ENCODE data around the gene ZBTB45.
"Not testable (repeated sequence)": the region's sequence is repeated elsewhere in the genome, so short reads cannot be mapped to it uniquely, and the experiment has no call there.

ZBTB45 gene

DNA sequence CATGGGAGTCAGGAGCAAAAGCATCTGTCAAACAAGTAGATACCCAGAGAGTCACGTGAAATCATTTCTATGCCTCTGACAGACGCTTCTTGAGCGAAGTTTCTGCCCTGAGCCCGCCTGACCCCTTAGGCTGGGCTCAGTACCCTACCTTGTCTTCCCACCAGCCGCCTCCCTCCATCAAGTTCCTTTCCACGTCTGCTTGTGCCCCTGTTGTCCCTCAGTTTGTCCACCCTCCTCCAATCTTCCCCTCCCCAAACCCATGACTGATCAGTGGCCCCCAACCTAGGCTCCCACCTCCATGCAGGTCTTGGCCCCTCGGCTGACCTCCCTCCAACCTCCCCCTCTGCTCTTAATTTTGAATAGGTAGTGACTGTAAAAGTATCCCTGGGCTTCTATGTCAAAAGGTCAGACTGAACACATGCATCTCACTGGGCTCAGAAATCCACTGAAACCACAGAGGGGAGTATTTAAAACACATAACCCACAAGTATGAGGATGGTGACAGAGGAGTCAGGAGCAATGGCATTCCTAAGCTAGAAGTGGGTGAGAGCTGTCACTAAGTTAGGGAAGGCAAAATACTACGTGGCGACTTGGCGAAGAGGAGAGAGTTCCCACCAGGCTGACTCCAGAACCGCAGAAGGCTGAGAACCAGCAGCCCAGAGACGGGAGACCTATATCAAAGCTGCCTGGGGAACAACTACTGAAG lies 45.2 kb downstream of the ZBTB45 start:
- no peak for DNase-seq

GRCh38 chr19:58473775-58474174 lies 45.8 kb downstream of the ZBTB45 start:
- no peak for DNase-seq

DNA sequence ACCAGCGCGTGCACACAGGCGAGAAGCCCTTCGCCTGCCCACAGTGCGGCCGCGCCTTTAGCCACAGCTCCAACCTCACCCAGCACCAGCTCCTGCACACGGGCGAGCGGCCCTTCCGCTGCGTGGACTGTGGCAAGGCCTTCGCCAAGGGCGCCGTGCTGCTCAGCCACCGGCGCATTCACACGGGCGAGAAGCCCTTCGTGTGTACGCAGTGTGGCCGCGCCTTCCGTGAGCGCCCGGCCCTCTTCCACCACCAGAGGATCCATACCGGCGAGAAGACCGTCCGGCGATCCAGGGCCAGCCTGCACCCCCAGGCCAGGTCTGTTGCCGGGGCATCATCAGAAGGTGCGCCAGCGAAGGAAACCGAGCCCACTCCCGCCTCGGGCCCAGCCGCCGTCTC lies 47.9 kb downstream of the ZBTB45 start:
- no peak for DNase-seq

DNA sequence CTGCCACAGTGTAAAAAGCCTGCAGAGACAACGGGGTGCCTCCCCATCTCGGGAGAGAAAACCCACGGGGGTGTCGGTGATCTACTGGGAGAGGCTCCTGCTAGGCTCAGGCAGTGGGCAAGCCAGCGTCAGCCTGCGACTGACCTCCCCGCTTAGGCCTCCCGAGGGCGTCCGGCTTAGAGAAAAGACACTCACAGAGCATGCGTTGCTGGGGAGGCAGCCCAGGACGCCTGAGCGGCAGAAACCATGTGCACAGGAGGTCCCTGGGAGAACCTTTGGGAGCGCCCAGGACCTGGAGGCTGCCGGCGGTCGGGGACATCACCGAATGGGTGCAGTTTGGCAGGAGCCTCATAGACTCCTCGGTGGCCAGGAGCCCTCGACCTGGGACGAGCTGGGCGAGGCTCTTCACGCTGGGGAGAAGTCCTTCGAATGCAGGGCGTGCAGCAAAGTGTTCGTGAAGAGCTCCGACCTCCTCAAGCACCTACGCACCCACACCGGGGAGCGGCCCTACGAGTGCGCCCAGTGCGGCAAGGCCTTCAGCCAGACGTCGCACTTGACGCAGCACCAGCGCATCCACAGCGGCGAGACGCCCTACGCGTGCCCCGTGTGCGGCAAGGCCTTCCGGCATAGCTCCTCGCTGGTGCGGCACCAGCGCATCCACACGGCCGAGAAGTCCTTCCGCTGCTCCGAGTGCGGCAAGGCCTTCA lies 48.6 kb downstream of the ZBTB45 start:
- not testable (repeated sequence) for DNase-seq

GRCh38 chr19:58469241-58470013 lies 50.2 kb downstream of the ZBTB45 start:
- no peak for DNase-seq

DNA sequence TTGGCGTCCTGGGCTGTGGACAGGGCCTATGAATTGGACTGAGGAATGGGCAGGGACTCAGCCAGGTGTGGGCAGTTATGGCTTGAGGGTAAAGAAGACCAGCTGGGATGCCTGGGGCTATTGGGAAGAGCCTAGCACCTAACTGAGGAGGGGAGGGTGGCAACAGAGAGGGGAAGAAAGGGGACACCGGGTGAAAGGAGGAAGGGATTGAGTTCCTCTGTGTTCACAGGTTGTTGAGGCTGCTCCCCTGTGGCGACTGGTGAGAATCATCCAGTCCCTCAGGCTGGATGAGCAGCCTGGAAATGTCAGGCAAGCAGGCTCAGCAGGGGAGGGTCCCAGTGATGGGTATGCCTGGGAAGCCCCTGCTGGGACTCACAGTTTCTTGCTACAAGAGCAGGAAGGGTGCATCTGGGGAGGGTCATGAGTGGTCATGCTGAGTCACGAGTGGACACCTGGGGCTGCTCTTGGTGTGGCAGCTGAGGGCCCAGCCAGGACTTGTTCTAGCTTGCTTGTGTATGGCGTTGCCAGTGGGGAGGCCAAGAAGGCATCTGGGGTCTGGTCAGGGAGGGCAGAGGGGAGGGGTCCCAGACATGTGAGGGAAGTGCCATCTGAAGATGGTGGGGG lies 51.3 kb downstream of the ZBTB45 start:
- no peak for DNase-seq

DNA sequence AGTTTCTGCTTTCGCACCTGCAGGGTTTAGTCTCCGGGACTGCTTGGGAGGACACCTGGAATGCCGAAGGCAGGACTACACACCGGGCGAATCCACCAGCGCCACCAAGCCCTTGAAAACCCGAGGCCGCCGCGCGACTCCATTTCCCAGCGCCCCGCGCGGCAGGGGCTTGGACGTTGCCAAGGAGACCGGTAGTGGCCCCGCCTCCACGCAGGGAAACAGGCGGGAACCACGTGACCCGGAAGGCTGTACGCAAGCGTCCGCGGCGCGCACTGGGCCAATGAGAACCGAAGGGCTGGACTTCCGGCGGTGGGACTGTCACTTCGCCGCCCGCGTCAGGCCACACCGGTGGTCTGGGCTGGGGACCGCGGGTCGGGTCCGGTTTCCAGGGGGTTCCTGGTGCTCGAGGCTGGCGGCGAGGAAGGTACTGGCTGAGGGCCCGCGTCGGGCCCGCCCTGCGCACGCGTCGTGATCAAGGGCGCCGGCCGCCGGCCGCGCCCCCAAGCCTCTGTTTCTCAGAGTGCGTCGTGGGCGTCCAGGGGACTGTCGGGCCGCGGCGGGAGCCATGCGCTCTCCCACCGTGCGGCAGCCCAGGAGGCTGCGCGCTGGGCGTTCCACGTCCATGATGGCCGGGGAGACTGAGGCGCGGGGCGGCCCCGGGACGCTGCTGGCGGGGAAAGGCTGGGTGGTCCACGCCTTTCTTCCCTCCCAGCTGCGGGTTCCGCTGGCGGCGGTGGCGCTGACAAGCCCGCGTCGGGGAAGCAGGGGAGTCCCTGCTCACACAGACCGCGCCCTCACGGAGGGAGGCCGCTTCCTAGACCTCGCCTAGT lies 52.6 kb downstream of the ZBTB45 start, which contains the start of gene ZNF324:
Gene ZNF324 (plus strand): TSS at position 321 of the 830 bp plus-strand sequence. CDS start 2,106 bp downstream, outside the sequence.
- DNase-seq: peak; percentile 96 to 98

DNA sequence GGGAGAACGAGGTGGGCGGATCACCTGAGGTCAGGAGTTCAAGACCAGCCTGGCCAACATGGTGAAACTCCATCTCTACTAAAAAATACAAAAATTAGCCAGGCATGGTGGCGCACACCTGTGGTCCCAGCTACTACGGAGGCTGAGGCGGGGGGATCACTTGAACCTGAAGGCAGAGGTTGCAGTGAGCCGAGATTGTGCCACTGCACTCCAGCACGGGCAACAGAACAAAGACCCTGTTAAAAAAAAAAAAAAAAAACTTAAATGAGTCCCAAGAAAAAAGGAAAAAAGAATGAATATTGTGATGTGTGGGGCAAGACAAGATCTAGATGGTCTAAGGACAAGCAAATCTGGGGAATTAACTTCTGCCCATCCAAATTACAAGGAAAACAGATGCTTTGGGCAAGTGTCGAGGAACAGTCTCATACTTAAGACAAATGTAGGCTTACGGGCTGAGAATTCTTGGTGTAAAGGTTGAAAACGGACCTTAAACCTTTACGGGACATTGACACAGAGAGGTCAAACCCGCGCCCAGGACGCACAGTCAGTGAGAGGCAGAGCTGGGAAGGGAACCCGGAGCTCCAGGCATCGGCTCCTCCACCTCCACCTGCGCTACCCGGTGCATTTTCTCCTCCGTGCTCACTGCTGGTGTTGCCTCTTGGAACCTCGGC lies 53.4 kb downstream of the ZBTB45 start:
- no peak for DNase-seq
